Stimulated activated naive CD8-positive, alpha-beta T cell treated with anti-CD3 and anti-CD28 coated beads, Interleukin-15, amount 100 ng/mL, for 72 hours (primary cell): ENCODE measurements around the gene UNC5C.

Experiments used
- ATAC-seq: fragments of 150-1000 bp; cut with Tn5 transposase; 2 replicates; pipeline ENCODE4 v1.10.0; 2021; ENCODE audit warnings: mild to moderate bottlenecking, moderate library complexity
- DNase-seq, 2 donors: peaks; one replicate each; pipeline ENCODE4 v3.0.0; 2021 to 2022
- H3K27ac Mint-ChIP-seq, 2 donors: one replicate each; pipeline ENCODE4 v1.8.0; 2022; ENCODE audit warnings: mild to moderate bottlenecking in 2 of 2, mixed read lengths in 2 of 2, moderate library complexity in 2 of 2
- H3K27me3 Mint-ChIP-seq: one replicate; pipeline ENCODE4 v1.8.0; 2022; ENCODE audit warnings: mixed read lengths
- H3K4me1 Mint-ChIP-seq: one replicate; pipeline ENCODE4 v1.8.0; 2022; ENCODE audit warnings: mild to moderate bottlenecking, mixed read lengths
- H3K4me3 Mint-ChIP-seq, 2 donors: one replicate each; pipeline ENCODE4 v1.8.0; 2022; ENCODE audit warnings: mild to moderate bottlenecking in 2 of 2, mixed read lengths in 2 of 2, moderate library complexity in 1 of 2
- H3K9me3 Mint-ChIP-seq, 2 donors: one replicate each; pipeline ENCODE4 v1.8.0; 2022; ENCODE audit warnings: mixed read lengths in 2 of 2

Gene UNC5C

DNA sequence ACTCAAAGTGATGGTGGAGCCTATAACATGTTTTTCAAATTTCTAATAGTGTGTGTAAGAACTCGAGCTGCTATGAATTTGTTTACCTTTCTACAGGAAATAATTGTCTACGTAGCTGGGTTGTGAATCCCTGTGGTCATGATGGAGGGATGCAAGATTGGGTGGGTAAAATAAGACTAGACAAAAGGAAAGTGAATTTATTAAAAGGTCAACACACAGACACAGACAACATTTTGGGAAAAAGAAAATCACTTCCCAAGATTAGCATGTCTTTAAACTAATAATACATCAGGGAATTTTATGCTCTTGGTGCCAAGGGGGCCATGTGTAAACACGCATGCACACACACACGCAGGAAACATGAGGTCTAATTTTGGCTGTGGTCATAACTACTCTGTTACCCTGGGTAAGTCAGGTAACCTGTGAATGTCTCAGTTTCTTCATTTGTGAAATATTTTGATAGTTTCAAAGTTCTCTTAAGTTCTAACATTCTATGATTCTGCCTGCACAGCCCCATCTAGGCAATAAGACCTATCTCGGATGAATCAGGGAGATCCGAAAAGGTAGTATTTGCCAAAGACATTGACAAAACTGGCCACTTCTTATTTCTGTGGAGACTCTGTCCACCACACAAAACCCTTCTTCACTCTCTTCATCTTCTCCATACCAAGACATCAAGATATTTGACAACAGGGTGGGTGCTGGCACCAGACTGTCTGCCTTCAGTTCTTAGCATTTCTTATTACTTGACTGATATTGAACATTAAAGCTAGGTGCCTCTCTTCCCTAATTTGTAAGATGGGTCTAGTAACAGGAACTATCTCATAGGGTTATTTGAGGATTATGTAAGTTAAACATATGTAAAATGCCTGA lies 1.6 kb upstream of the UNC5C start:
- DNase-seq (no peak), ATAC-seq (no peak)
- Mint-ChIP-seq H3K4me1 (peaks cover 34% of the 10 kb centered on the region), H3K4me3 (peak overlapping the region; percentile 87 to 92), H3K27me3 (peaks cover 73% of the 10 kb centered on the region), H3K27ac (no peak overlapping the region), H3K9me3 (no peaks in the 10 kb centered on the region)

DNA sequence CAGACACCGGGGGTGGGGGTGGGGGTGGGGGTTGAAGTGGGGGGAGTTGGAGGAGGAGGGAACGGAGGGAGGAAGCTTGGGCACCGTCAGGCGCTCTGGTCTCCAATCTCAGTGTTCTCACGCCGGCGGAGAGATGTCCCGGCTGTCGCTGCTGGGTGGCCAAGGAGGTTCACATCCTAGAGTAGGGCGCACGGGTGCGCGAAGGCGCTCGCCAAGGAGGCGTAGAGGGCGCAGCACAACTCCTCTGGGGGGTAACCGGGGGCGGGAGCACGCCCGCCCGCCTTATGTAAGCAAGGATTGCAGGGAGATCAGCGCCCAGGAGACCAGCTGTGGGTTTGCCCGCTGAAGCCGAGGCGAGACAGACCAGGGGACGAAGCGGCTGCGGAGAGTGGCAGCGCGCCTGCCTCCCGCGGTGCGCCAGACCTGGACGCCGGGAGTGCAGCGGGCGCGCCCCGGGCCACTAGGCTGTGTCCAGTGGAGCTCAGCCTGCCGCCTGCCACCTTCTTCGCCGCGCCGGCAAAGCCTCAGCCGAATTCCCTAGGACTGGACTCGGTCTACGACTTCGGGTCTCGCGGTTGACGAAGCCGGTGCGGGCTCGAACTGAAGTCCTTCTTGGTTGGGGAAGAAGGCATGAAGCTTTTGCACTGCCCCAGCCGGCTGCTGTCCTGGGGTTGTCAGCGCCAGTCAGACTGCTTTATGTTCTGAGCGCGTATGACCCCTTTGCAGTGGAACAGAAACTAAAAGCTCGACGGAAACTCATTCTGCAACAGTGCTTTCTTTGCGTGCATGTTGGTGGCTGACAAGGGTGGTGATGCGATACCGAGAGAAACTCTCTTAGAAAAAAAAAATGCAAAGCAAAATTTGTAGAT lies 707 bp upstream of the UNC5C start:
- Mint-ChIP-seq H3K4me3 (peak overlapping the region; percentile 87 to 92), H3K4me1 (peaks cover 34% of the 10 kb centered on the region), H3K27me3 (peaks cover 70% of the 10 kb centered on the region), H3K9me3 (no peaks in the 10 kb centered on the region), H3K27ac (peak overlapping the region in 1 of 2 donors; percentile 9)
- DNase-seq (peak; percentile 29 to 55), ATAC-seq (peak; percentile 89)

DNA sequence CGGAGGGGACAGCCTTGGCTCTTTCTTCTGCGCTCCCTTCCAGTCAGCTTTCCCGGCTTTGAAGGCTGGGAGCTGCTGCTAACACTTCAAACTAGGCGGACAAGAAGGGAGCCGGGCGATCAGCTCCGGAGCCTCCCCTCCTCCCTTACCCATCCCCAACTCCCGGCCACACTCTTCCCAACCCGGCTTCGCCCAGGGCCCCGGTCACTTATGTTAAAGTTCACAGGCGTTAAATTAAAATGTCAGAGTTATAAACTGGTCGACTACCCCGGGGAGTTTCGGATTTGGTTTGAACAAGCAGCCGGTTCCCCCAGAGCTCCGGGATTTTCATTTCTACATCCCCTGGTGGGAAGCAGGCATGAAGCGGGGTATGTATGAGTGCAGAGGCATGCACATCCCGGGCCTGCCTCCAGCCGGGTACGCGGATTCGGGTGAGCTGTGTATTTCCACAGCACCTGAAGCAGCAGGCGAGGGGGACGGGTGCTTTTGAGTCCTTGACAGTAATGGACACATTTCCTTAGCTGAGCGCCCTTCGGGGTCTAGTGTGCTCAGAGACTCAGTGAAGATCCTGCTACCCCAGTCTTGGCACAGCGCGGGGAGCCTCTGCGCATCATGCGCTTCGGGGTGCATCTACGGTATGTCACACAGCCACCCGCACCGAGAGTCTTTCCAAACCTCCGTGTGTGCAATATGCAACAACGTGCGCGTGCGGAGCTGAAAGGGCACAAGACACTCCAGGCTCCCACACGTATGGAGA lies 880 bp downstream of the UNC5C start:
- Mint-ChIP-seq H3K27ac (no peak overlapping the region), H3K4me3 (peak overlapping the region; percentile 87 to 92), H3K4me1 (peaks cover 34% of the 10 kb centered on the region), H3K27me3 (peaks cover 71% of the 10 kb centered on the region), H3K9me3 (no peaks in the 10 kb centered on the region)
- DNase-seq (peak in 1 of 2 donors; percentile 1), ATAC-seq (no peak)

DNA sequence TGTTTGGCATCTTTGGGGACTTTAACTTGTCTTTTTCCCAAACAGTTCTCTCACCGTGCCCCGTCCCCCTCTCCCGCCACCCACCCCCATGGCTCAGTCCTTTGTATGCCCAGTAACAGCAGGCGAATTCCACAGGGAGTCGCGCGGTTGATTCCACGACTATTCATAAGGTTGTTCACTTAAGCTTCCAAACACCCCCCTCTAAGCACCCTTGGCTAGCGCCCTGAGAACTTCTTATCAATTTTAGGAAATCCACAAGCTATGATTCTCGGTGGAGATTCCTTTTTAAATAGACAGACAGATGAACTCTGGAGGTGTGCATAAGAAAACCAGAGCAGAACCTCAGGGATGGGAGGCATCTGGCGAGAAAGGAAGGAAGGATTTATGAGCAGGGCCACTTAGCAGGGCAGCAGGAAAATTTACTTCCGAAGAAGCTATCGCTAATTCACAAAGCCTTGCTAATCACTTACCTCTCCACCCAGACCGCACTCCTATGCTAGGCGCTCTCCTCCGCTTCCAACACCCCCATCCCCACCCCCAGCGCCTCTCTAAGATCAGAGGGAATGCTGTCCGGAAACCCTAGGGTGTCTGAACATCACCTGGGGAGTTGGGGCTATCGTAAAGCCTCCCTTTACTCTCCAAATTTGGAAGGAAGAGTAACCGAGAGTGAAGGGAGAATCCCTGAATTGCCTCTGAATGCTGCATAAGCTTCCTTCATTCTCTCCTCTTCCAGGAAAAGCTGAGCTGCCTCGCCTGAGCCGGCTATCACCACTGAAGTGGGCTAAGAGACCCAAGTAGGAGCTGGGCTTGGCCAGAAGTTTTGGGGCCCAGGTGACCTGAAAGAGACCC lies 1.7 kb downstream of the UNC5C start:
- ATAC-seq (no peak), DNase-seq (no peak)
- Mint-ChIP-seq H3K27ac (no peak overlapping the region), H3K4me3 (peak overlapping the region; percentile 87 to 92), H3K27me3 (peaks cover 75% of the 10 kb centered on the region), H3K9me3 (no peaks in the 10 kb centered on the region), H3K4me1 (peaks cover 34% of the 10 kb centered on the region)

DNA sequence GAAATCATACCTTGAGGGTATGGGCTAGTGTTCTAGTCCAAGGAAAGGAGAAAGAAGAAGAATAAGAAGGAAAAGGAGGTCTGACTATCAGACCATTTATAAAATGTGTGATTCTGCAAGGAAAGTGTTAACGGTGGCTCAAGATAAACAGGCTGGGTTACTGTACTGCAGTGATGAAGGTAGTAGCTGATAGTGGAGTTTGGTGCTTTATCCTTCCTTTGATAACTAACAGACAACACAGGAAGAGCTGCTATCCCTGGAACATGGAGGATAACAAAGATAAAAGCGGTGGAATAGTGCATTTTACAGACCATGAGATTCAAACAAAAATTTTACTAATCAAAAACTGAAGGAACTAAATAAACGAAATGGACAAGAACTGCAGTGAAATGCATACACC lies 2.6 kb downstream of the UNC5C start:
- Mint-ChIP-seq H3K4me1 (peaks cover 34% of the 10 kb centered on the region), H3K27me3 (peaks cover 67% of the 10 kb centered on the region), H3K4me3 (no peak overlapping the region)

DNA sequence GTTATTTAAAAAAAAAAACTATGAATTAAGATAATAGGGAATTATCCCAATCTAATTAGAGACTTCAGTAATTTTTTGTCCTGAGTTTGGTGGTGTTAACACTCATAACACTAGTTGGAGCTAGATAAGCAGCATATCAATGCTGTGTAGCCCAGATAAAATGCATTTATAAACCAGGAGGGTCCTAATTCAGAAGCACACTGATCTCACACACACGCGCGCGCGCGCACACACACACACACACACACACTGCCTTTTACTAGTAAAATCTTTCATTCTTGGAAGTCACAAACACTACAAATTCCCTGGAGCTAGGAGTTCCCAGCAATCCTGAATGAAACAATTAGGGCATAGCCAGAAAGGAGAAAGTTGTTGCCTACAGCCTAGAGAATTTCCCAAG lies 3.2 kb downstream of the UNC5C start:
- DNase-seq = no peak

More for the DNA sequence above, 2.6 kb downstream of the UNC5C start:
- Mint-ChIP-seq H3K9me3 (no peaks in the 10 kb centered on the region), H3K27ac (no peak overlapping the region)
- no peak for DNase-seq
- no peak for ATAC-seq

DNA sequence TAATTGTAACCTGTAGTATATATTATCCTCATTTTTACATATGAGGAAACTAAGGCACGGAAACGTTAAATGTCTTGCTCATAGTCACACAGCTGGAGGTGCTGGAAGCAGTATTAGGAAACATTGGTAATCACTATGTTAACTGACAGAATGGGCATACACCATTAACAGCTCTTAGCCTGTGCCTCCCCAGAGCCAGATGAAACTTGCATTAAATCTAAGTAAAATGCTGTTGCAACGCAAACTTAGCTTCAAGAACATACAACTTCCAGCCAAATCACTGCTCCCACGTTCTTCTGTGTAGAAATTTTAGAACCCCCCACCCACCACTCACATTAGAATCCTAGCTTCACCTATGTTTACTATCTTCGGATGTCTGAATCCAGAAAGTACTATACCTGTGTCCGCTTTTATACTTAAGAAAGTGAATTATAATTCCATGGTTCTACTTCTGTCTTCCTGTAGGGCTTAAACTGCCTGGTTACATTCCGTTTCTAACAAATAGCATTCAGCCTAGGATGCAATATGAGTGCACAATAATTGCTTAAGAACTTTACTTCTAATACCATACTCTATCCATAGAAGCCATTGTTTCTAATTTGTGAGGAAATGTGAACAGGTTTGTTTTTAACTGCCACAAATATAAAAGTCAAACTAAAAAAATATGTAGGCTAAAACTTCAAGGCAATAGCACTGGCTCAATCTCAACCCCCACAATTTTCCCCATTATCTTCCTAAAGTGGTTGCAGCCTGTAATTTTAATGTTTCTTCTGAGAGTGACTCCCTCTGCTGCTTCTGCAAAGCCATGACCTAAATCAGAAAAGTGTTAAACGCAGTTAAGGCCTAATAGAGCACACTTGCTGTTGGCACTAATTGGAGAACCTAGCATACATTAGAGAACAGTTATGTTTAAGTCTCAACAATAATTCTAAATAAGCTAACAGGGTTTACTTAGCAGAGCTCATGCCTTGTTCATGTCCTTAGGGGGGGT lies 4.4 kb downstream of the UNC5C start:
- Mint-ChIP-seq H3K9me3 (no peaks in the 10 kb centered on the region), H3K27me3 (peaks cover 50% of the 10 kb centered on the region)
- ATAC-seq = no peak

More for the DNA sequence above, 3.2 kb downstream of the UNC5C start:
- H3K9me3 Mint-ChIP-seq = no peaks in the 10 kb centered on the region
- H3K27me3 Mint-ChIP-seq = peaks cover 61% of the 10 kb centered on the region
- no peak for ATAC-seq
- H3K4me3 Mint-ChIP-seq = no peak overlapping the region
- peaks cover 32% of the 10 kb centered on the region for H3K4me1 Mint-ChIP-seq
- no peak overlapping the region for H3K27ac Mint-ChIP-seq

DNA sequence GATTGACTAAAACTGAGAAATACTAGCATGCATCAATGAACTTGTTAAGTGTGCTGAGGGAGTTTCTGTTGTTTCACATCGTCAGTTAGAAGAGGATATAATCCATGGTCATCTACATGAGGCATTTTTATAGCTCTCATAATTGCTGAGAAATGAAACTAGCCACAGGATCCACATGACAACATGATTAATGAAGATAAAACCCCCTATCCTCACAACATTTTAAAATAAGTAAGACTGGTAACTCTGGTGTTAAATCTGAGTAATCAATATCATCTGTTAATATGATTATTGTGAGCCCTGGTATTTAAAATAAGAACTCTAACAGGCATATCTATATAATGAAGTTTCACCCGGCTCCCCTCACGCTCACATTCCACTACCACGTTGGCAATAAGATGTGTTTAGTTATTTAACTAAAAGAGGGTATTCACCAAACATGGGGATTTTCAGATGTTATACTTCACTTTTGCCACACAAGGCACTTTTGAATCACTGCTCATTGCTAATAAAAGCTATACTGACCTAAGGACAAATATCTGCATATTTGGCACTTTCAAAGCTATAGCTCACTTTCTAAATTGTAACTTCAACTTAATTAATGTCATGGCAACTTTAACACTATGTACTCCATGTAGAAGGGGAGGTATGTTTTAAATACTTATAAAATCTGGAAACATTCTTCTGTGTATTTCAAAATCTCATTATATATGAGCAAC lies 6.7 kb downstream of the UNC5C start:
- ATAC-seq (no peak), DNase-seq (no peak)
- no peaks in the 10 kb centered on the region for H3K4me1 Mint-ChIP-seq
- no peak overlapping the region for H3K4me3 Mint-ChIP-seq
- peaks cover 26% of the 10 kb centered on the region for H3K27me3 Mint-ChIP-seq
- no peak overlapping the region for H3K27ac Mint-ChIP-seq
- H3K9me3 Mint-ChIP-seq = no peaks in the 10 kb centered on the region

More for the DNA sequence above, 4.4 kb downstream of the UNC5C start:
- DNase-seq = no peak
- no peak overlapping the region for H3K4me3 Mint-ChIP-seq
- H3K4me1 Mint-ChIP-seq = peaks cover 20% of the 10 kb centered on the region
- H3K27ac Mint-ChIP-seq = no peak overlapping the region

DNA sequence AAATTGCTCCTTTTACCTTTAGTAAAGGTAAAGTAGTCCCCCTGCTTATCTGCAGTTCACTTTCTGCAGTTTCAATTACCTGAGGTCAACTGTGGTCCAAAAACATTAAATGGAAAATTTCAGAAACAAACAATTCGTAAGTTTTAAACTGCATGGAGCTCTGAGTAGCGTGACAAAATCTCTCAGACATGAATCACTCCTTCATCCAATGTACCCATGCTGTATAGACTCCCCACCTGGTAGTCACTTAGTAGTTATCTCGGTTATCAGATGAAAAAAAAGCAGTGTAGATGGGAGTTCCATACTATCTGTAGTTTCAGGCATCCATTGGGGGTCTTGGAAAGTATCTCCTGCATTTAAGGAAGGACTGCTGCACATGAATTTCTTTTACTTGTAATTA lies 7.7 kb downstream of the UNC5C start:
- Mint-ChIP-seq H3K9me3 (no peaks in the 10 kb centered on the region), H3K27me3 (peaks cover 17% of the 10 kb centered on the region), H3K27ac (no peak overlapping the region), H3K4me1 (no peaks in the 10 kb centered on the region), H3K4me3 (no peak overlapping the region)
- ATAC-seq (no peak), DNase-seq (no peak)

DNA sequence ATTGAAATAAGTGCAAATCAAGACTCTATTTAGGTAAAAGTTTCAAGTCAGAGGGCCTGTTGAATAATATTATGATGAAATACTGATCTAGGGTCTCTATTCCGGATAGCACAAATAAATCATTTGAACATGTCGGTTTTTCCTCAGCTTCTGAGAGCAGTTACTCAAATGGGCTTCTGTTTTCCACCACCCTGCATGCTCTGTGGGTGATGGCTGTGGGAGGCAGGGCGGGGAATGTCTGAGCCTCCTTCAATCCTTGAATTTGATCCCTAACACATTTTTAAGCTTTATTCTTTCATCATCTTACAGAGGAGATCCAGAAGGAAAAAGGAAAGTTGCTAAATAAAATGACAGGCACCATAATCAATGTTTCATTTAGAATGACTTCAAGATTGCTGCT lies 8.5 kb downstream of the UNC5C start:
- H3K4me3 Mint-ChIP-seq = no peak overlapping the region
- DNase-seq (no peak), ATAC-seq (no peak)
- H3K4me1 Mint-ChIP-seq = no peaks in the 10 kb centered on the region
- H3K9me3 Mint-ChIP-seq = no peaks in the 10 kb centered on the region
- peaks cover 8% of the 10 kb centered on the region for H3K27me3 Mint-ChIP-seq
- no peak overlapping the region for H3K27ac Mint-ChIP-seq

DNA sequence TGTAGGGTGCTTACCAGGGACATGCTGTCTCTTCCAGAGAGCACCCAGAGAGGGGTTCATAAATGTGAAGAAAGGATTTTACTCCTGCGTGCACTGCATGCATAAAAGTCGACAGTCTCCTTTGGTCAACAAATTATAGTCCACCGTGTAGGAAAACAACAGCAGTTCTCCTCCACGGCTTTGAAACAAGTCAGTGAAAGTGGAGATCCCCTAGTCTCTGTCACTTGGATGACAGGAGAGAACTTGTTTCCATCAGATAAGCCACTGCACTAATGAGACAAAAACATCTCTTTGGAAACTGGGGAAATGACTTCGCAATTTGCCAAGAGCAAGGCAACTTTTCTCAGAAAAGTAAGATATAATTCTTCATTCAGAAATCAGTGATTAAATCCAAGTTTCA lies 9.7 kb downstream of the UNC5C start:
- H3K4me3 Mint-ChIP-seq = no peak overlapping the region
- peaks cover 8% of the 10 kb centered on the region for H3K27me3 Mint-ChIP-seq
- no peak overlapping the region for H3K27ac Mint-ChIP-seq
- ATAC-seq = no peak
- no peaks in the 10 kb centered on the region for H3K9me3 Mint-ChIP-seq
- DNase-seq = no peak
- no peaks in the 10 kb centered on the region for H3K4me1 Mint-ChIP-seq

DNA sequence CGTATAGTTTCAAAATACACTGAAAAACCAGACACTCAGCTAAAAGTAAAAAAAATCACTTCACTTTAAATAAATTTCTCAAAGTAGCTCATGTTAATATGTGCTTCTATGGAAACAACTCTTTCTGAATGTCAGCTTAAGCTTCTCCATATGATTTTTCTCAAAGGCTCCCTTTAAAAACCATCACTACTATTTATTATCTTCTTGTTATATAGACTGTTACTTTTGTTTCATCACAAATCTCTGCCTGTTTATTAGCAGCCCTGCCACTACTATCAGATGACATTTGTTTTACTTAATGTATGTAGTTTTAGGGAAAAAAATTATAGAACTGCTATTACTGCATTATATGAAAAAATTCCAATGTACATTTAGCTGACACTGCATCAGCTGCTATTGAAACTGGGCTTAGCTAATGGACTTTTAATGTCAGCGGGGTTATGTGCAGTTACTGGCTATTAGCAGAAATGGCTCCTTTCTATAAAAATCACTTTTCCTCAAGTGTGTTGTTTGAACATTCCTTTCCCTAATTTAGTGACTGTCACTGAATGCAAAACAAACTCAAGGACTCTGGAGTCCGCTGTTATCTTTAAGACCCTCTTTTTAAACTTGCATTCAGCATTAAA lies 10.8 kb downstream of the UNC5C start:
- Mint-ChIP-seq H3K4me1 (no peaks in the 10 kb centered on the region), H3K27me3 (peaks cover 4% of the 10 kb centered on the region), H3K9me3 (no peaks in the 10 kb centered on the region), H3K27ac (no peak overlapping the region), H3K4me3 (no peak overlapping the region)
- ATAC-seq (no peak), DNase-seq (no peak)

DNA sequence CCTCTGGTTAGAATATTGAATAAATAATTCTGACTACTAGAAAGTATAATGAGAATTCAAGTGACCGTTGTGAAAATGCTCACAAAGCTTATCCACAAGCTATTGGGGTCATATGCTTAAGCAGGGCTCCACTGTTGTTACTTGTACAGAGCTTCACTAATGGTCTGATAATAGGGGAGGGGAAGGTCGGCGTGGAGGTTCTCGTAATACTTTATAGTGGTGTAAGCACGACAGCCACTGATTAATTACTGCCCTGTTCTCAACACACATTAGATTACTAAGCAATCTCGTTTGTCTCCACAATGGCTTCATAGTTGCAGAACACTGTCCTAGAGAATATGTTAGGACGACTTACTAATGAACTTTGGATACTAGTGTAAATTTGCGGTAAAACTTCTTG lies 11.6 kb downstream of the UNC5C start:
- Mint-ChIP-seq H3K27ac (no peak overlapping the region), H3K4me1 (no peaks in the 10 kb centered on the region), H3K27me3 (no peaks in the 10 kb centered on the region), H3K9me3 (no peaks in the 10 kb centered on the region), H3K4me3 (no peak overlapping the region)
- no peak for DNase-seq
- ATAC-seq = no peak
